Hepatocyte (in vitro differentiated cells): ENCODE measurements around the gene CCNQ. TPM values are rescaled to one million over a fixed set of nuclear protein-coding genes. Genes with fewer than 3 reads are reported as not detected.

Experiments
- DNase-seq: peaks from one replicate; pipeline ENCODE4 v3.0.0-alpha.2; 2016; ENCODE audit warnings: low spot score
- H2AFZ ChIP-seq: fragments of 200-600 bp; sonication (generic); 2 replicates; pipeline ENCODE4 v1.6.0; 2016; ENCODE audit warnings: antibody characterized with exemption, mild to moderate bottlenecking
- H3K27ac ChIP-seq: fragments of 200-600 bp; sonication (generic); 2 replicates; pipeline ENCODE4 v1.5.1; 2016; ENCODE audit warnings: mild to moderate bottlenecking
- H3K27me3 ChIP-seq: fragments of 200-600 bp; sonication (generic); 2 replicates; pipeline ENCODE4 v1.6.1; 2016
- H3K36me3 ChIP-seq: fragments of 200-600 bp; sonication (generic); replicated peaks from 2 replicates; pipeline ENCODE4 v1.5.1; 2016; ENCODE audit warnings: low read depth; ENCODE audit not compliant: insufficient read depth
- H3K4me1 ChIP-seq: fragments of 200-600 bp; sonication (generic); 2 replicates; pipeline ENCODE4 v1.5.1; 2016; ENCODE audit warnings: mild to moderate bottlenecking, moderate library complexity; ENCODE audit not compliant: insufficient read depth
- H3K4me2 ChIP-seq: fragments of 200-600 bp; sonication (generic); 2 replicates; pipeline ENCODE4 v1.6.0; 2016
- H3K4me3 ChIP-seq: fragments of 200-600 bp; sonication (generic); 2 replicates; pipeline ENCODE4 v1.5.1; 2016; ENCODE audit warnings: mild to moderate bottlenecking
- H3K79me2 ChIP-seq: fragments of 200-600 bp; sonication (generic); 2 replicates; pipeline ENCODE4 v1.6.0; 2017; ENCODE audit warnings: mild to moderate bottlenecking
- H3K9me2 ChIP-seq: fragments of 200-600 bp; sonication (generic); replicated peaks from 2 replicates; pipeline ENCODE4 v1.6.0; 2017; ENCODE audit warnings: mild to moderate bottlenecking; ENCODE audit not compliant: insufficient read depth
- H3K9me3 ChIP-seq: fragments of 200-600 bp; sonication (generic); 2 replicates; pipeline ENCODE4 v1.5.1; 2016; ENCODE audit warnings: low read depth, mild to moderate bottlenecking
- H4K20me1 ChIP-seq: fragments of 200-600 bp; sonication (generic); 2 replicates; pipeline ENCODE4 v1.6.0; 2016; ENCODE audit warnings: mild to moderate bottlenecking; ENCODE audit not compliant: insufficient read depth, poor library complexity, severe bottlenecking
- EZH2 ChIP-seq: fragments of 200-600 bp; sonication (generic); IDR thresholded peaks from 2 replicates; pipeline ENCODE4 v1.6.1; 2016; ENCODE audit warnings: antibody characterized with exemption, mild to moderate bottlenecking, borderline replicate concordance
- EZH2phosphoT487 ChIP-seq: fragments of 200-600 bp; sonication (generic); IDR thresholded peaks from one replicate; pipeline ENCODE4 v1.6.1; 2018; ENCODE audit warnings: antibody characterized with exemption, mild to moderate bottlenecking, low read depth, moderate library complexity; ENCODE audit not compliant: unreplicated experiment, severe bottlenecking
- WGBS: methylation state at CpG from one replicate; pipeline ENCODE4 v1.1.6; 2016; ENCODE audit warnings: low lambda C conversion rate; ENCODE audit errors: missing lambda C conversion rate; 5-methylcytosine and 5-hydroxymethylcytosine counted together
- polyA plus RNA-seq: library from polyadenylated mRNA; unstranded; fragments of >200 nt; fragmentation: Nextera tagmentation; extraction: Ambion mirVana; gene quantifications from 2 replicates; pipeline ENCODE4 v1.2.1, GENCODE V29; 2016
- total RNA-seq: library from RNA; depleted of rRNA; stranded (reverse); fragments of >200 nt; gene quantifications from 2 replicates; pipeline ENCODE4 v1.2.3, GENCODE V29; 2014
- TF ChIP-seq, protein P1 (sequence below): fragments of 200-600 bp; sonication (generic); IDR thresholded peaks from 2 replicates; pipeline ENCODE4 v1.5.1; 2016; ENCODE audit warnings: antibody characterized with exemption, mild to moderate bottlenecking; ENCODE audit not compliant: poor library complexity

The CCNQ gene
- total and polyA plus RNA-seq, 2 experiments from 2014 or later, result 26.7 to 28.3 TPM

DNA sequence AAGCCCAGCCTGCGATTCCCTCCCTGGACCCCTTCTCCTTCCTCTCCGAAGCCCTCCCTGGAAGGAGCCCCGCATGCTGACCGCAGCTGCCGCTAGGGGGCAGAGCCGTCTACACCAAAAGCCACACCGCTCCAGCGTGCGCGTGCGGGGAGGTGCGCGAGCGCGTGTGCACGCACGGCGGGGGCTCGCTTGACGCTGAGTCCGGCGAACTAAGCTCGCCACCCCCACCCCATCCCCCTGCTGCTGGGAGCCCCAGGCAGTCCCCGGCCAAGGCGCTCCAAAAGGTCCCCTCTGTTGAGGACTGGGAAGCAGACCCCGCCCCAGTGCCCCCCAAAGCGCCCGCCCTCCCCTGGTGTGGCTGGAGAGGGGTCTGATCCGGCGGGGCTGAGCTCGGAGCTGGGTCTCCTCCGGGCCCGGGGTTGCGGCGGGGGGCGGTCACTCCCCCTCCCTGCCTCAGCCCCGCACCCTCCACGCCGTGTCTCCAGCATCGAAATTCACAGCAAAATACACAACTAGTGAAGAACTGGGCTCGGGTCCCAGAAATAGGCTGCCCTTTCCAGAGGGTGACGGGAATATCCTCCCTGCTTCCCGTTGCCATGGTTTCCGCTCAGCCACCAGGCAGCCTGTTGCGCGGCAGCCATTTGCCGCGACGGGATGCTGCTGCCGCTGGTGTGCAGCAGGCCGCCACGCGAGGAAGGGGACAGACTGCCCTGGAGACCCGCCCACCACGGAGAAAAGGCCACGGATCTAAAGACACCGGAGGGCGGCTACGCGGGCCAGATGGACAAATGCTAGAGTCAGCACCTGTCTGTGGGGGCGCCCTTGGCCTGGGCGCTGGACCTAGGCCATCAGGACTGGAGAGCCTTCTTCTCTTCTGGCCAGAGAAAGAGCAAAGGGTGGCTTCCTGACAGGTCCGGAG lies 11.2 kb upstream of the CCNQ start:
- no peaks in the 10 kb centered on the region for H3K27me3 ChIP-seq
- peak overlapping the region; percentile 76 for H2AFZ ChIP-seq
- no peaks in the 10 kb centered on the region for H3K36me3 ChIP-seq
- H3K4me2 ChIP-seq, result peak overlapping the region; percentile 90
- 42% methylated on average over 46 of the region's 63 CpGs for WGBS
- H3K9me3 ChIP-seq, result no peaks in the 10 kb centered on the region
- peak; percentile 85 for DNase-seq
- peak overlapping the region; percentile 57 for H3K27ac ChIP-seq
- H3K4me3 ChIP-seq, result peak overlapping the region; percentile 10
- no peak for TF ChIP-seq EZH2
- TF ChIP-seq, protein P1, sequence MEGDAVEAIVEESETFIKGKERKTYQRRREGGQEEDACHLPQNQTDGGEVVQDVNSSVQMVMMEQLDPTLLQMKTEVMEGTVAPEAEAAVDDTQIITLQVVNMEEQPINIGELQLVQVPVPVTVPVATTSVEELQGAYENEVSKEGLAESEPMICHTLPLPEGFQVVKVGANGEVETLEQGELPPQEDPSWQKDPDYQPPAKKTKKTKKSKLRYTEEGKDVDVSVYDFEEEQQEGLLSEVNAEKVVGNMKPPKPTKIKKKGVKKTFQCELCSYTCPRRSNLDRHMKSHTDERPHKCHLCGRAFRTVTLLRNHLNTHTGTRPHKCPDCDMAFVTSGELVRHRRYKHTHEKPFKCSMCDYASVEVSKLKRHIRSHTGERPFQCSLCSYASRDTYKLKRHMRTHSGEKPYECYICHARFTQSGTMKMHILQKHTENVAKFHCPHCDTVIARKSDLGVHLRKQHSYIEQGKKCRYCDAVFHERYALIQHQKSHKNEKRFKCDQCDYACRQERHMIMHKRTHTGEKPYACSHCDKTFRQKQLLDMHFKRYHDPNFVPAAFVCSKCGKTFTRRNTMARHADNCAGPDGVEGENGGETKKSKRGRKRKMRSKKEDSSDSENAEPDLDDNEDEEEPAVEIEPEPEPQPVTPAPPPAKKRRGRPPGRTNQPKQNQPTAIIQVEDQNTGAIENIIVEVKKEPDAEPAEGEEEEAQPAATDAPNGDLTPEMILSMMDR, result peak; percentile 72
- H4K20me1 ChIP-seq, result no peaks in the 10 kb centered on the region
- no peaks in the 10 kb centered on the region for H3K9me2 ChIP-seq
- no peaks in the 10 kb centered on the region for H3K4me1 ChIP-seq
- no peaks in the 10 kb centered on the region for H3K79me2 ChIP-seq

DNA sequence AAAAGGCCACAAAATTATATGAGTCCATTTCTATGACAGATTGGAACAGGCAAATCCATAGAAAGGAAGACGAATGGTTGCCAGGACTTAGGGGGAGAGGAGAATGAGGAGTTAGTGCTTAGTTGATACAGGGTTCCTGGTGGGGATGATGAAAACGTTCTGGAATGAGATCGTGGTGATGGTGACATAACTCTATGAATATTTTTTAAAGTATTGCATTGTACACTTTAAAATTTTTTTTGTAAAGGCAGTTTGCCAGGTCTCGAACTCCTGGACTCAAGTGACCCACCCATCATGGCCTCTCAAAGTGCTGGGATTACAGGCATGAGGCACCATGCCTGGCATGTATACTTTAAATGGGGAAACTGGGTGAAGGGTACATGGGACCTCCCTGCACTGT lies 9.9 kb upstream of the CCNQ start:
- Histone ChIP-seq H3K79me2 (no peaks in the 10 kb centered on the region), H3K9me3 (no peaks in the 10 kb centered on the region), H4K20me1 (no peaks in the 10 kb centered on the region), H3K4me2 (no peak overlapping the region), H3K36me3 (no peaks in the 10 kb centered on the region), H3K9me2 (no peaks in the 10 kb centered on the region), H3K27me3 (no peaks in the 10 kb centered on the region), H3K4me3 (no peak overlapping the region), H3K4me1 (no peaks in the 10 kb centered on the region), H3K27ac (no peak overlapping the region), H2AFZ (no peak overlapping the region)
- TF ChIP-seq EZH2phosphoT487 (no peak), EZH2 (no peak)
- TF ChIP-seq, protein P1, result no peak
- WGBS, result 55% methylated on average over 4 of the region's 4 CpGs
- no peak for DNase-seq

DNA sequence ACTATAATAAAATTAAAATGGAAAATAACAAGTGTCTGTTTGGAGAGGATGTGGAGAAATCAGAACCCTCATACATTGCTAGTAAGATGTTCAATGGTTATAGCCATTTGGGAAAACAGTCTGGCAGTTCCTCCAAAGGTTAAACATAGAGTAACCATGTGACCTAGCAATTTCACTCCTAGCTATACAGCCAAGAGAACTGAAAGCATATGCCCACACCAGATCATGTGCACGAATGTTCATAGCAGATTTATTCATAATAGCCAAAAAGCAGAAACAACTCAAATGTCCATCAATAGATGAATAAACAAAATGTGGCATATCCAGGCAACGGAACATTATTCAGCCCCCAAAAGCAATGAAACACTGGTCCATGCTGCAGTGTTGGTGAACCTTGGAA lies 9.4 kb upstream of the CCNQ start:
- Histone ChIP-seq H3K27me3 (no peaks in the 10 kb centered on the region), H2AFZ (no peak overlapping the region), H3K9me3 (no peaks in the 10 kb centered on the region), H3K9me2 (no peaks in the 10 kb centered on the region), H4K20me1 (no peaks in the 10 kb centered on the region), H3K79me2 (no peaks in the 10 kb centered on the region), H3K4me2 (no peak overlapping the region), H3K27ac (no peak overlapping the region), H3K4me3 (no peak overlapping the region), H3K36me3 (no peaks in the 10 kb centered on the region), H3K4me1 (no peaks in the 10 kb centered on the region)
- WGBS, result 83% methylated on average over 2 of the region's 2 CpGs
- TF ChIP-seq, protein P1, result no peak
- TF ChIP-seq EZH2phosphoT487, result no peak
- TF ChIP-seq EZH2, result no peak
- no peak for DNase-seq
